AG20443 (cell line): ENCODE results near the gene PYGB.
"Not testable (repeated sequence)": the region's sequence is repeated elsewhere in the genome, so short reads cannot be mapped to it uniquely, and the experiment has no call there.

ENCODE experiments used
- DNase-seq: peaks from one replicate; pipeline ENCODE4 v3.0.0; 2012; ENCODE audit warnings: low spot score, mixed read lengths

PYGB gene

DNA sequence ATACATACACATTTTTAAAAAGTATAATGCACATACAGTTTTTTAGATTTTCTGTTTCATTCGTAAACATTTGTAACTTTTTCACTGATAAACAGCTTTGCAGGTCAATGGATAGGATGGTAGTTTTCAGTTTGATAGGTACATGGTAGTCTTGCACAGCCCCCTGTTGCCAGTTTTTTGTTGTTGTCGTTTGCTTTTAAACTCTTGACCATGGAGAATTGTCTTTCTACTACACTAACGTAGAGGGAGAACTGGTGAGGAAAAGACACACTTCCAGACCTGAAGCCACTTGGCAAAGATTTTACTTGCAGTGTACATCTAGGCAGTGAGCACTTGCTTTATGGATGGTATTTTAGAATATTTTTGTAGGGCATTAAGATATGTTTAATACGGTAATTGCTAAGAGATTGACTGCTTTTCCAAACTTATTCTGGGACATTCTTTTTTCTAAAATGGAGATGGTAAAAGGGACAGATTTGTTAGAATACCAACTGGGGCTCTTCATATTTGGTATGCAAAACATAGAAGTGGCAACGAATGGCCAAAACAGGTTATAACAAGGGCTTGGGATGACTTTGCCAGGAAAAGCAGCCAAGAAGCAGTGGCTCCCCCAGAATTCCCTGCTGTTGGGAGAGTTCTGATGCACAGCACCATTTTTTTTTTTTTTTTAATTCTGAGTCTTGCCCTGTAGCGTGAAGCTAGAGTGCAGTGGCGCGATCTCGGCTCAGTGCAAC is 1.5 kb downstream of the PYGB start:
- DNase-seq, result no peak

DNA sequence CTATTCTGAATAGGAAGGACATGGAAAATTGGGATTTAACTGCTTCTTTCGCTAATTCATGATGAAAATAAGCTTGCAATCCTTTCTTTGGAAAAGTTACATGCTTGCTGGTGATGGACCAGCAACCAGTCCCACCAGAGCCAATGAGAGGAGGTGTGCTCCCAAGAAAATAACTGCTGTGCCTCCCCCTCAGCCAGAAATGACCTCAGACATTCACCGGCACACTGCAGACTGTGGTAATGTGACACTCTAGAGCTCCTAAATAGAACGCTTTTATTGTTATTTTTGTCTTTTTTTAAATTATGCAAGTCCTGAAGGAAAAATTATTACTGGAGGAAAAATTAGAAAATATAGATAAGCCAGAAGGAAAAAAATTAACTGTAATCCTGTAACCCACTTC is 2.6 kb downstream of the PYGB start:
- no peak for DNase-seq

DNA sequence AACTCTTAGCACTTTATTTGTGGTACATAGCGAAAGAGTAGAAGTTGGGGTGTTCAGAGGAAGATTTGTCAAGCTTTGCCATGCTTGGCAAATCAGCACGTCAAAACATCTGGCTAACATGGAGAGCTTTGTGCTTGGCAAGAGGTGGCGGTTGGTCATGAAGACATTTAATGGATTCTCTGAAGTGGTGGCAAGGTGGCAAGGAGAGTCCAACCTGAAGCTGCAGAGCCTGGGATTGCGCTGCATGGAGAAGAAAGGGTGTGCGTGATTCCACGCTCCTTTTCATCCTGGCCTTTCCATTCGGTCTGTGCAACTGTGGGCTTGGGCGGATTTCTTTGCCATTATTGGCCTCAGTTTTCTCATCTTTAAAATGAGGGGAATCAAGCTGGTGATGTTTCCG is 3.1 kb downstream of the PYGB start:
- DNase-seq, result no peak

DNA sequence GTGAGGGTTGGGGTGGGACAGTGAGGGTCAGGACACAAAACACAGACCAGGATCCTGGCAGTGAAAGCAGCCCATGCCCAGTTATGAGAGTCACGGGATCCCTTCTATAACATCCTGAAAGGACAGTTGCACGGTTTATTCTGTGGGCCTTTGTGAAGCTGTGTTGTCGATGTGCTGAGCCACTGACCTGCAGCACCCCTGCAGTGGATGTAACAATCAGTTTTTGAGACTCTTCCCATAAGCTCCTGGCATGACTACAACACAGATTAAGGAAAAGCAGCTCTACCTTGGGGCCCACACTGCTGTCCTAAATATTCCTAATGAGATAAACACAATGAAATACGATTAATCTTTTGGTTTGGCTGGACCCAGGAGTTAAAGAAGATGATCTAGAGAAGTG is 3.7 kb downstream of the PYGB start:
- DNase-seq, result no peak

DNA sequence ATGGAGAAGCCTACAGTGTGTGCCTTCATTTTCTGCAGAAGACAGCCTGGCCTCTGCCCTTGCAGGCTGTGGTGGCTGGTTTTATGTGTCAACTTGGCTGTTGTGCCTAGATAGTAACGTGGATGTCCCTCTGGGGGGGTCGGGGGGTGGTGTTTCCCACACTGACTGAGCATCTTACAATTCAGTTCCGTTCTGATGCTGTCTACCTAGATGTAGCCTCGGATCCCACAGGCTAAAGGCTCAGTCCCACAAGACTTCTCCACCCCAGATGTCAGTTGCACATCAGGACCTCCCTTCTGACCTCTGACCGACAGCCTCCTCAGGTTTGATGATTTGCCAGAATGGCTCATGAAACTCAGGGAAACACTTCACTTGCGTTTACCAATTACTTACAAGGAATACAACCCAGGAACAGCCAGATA is 4.4 kb downstream of the PYGB start:
- DNase-seq, result no peak

DNA sequence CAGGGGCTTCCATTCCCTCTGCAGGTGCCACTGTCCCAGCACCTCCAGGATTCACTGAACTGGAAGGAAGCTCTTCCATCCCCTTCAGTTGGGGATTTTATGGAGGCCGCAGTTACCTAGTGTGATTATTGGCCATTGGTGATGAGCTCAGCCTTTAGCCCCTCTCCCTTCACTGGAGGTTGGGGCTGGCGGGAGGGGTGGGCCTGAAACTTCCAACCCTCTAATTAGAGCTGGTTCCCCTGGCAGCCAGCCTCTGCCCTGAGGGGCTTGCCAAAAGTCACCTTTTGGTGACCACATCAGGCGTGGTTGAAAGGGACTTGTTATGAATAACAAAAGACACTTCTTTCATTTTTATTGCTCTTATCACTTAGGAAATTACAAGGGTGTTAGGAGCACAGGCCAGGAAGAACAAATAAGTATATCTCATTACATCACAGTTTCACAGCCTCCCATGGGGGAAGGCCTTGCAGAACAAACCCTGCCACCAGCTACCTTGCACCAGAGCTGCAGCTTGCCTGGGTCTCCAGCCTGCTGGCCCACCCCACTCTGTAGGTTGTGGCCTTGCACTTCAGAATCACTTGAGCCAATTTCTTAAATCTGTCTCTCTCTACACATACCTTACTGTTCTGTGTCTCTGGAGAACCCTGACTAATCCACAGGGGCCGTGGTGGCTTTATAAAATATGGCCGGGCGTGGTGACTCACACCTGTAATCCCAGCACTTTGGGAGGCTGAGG is 5.0 kb downstream of the PYGB start:
- no peak for DNase-seq

DNA sequence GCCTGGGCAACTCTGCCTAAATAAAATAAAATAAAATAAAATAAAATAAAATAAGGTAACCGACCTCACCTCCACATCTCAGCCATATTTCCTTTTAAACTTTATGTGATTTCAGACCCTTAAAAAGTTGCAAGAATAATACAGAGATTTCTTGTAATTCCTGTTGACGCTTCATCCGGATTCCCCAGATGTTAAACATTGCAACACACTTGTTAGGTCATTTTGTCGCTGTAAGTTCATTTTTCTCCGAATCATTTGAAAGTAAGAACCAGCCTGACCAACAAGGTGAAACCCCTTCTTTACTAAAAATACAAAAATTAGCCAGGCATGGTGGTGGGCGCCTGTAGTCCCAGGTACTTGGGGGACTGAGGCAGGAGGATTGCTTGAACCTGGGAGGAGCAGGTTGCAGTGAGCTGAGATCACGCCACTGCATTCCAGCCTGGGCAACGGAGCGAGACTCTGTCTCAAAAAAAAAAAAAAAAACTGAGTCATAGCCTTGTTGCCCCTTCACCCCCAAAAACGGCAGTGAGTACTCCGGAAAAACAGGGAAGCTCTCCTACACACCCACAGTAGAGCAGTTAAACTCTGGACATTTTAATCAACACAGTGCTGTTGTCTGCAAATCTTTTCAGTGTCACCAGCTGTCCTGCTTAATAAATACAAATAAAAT is 5.9 kb downstream of the PYGB start:
- no peak for DNase-seq

DNA sequence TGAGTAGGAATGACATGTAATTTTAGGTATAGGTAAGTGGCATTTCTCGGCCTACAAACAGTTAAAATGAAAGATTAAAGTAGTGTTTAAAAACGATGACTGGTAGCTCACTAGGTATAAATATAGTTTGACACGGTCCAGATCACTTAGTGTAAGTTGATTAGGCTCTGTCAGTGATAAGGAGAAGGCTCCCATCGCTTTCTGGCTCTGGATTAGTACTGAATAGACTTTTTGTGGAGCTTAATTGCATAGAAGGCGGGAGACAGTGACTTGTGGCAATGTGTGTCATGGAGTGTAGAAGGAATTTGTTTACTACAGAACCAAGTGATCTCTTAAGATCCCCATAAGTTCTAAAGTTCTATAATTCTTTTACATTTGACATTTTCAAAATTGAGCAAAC is 6.7 kb downstream of the PYGB start:
- no peak for DNase-seq

DNA sequence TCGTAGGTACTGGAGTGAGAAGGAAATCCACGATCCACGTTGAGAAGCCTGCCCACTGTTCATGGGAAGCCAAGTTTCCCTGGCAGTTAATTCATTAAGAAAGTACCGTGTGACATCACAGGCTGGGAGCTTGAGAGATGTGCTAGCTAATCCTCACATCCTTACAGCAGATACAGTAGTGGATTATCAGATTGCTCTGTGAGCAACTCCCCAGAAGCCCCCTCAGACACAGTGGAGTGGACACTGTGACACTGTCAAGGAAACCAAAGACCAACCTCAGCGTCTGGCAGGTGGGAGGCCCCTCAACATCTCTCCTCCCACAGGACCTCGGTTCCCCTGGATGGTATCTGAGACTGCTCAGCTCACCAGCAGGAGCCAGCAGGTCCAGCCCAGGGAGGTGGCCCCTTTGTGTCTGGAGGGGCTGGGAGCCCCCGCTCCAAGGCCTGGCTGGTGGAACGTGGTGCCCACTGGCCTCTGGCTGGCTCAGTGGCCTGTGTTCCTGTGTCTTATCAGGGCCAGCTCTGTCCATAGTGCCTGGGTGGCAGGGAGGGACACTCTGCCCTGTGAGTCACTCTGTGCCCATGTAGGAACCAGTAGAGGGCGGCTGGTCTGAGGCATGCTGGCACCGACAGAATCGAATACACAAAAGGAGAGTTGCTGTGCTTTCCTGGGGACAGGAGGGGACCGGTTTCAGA is 7.2 kb downstream of the PYGB start:
- no peak for DNase-seq

DNA sequence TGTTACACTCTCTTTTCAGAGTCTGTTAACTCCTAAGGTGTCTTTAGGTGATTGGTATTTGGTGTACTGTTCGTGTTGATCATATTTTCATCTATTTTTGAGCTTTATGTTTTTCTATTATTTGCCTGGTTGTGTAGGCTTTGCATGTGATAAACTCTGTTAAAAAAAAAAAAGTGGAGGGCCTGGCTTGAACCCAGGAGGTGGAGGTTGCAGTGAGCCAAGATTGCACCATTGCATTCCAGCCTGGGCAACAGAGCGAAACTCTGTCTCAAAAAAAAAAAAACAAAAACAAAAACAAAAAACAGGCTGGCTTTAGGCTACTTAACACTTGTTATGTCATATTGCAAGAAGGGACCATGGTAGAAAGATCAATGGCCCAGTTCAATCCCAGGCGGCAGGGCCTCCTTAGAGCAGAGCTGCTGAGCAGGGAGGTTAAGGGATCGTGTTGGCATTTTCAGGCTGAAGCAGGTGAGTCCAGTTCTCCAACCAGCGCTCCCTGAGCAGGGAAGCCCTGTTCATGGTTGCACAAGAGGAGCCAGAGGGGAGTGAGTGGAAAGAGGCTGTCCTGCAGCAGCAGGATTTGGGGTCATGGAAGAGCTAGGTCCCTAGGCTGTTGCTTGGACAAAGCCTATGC is 8.5 kb downstream of the PYGB start:
- no peak for DNase-seq

DNA sequence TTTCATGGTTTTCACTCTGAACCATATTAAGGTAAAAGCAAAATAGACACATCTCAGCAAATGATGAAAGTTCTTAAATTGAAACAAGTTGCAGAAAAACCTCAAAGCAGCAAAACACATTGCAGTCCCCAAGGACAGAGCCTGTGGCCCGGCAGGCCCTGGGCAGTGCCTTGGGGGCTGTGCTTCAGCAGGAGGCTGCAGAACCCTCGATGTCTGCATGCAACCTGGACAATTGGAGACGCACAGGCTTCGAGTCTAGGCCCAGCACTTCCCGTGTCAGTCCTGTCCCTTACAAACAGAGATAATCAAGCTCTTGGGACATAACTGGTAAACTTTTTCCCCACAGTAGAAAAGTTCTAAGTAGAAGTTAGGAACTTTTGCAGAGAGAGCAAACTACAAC is 9.2 kb downstream of the PYGB start:
- no peak for DNase-seq

DNA sequence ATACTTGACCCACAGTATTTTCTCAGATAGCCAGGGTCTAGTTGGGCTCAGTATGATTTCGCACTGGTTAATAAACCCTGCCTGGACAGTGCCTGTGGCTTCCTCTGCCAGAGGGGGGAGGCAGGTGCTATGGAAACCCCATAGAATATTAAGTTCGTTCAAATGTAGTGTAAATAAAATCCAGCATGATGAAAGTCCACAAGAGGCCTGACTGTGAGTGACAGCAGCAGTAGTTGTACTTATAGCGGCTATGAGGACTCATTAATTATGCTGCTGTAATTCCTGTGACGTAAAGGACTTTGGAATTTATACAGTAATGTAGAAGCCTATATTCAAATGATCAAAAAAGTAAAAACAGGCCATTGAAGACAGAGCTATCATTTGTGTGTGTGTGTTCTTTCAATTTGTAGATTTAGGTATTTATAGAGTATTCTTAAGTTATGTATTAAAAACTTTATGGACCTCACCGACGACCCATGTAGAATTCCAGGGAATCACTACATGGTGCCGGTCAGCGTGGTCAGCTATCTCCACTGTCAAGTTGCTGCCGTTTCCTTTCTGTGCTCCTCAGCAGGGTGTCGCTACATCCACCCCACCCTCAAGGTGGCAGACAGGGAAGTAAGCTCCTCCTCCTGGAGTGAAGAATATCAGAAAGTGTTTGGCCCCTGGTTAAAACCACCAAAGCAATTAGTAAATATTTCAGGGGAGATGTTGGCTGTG is 10.0 kb downstream of the PYGB start:
- no peak for DNase-seq

DNA sequence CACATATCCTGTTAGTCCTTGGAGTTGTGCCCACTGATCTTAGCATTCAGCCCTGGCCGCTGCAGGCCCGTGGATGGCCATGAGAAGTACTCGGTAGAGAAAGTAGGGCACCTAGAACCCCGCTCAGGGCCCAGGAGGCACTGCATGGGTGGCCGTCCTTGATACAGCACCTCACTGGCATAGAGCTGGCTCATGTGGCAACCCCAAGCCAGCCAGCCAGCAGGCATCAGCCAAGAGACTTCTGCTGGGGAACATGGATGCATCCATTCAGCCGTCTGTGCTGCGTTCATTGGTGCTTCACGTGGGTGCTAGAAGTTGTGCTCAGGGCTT is 10.6 kb downstream of the PYGB start:
- DNase-seq, result no peak

DNA sequence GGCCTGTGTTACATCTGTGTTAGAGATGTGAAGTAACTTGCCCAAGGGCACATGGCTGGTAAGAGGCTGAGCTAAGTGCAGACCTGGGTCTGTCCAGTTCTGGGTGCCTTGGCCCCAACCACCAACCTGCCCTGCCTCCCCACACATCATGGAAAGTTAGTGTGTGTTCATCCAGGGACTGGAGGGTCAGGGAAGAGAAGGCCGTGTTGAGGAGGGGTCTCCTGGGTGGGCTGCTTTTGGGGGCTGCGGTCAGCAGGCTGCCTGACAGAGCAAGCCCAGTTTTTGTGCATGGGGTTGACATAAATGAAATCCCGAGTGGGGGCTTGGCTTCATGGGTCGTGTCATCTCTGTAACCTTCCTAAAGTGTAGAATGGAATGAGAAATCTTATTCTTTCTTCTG is 10.9 kb downstream of the PYGB start:
- DNase-seq, result no peak

DNA sequence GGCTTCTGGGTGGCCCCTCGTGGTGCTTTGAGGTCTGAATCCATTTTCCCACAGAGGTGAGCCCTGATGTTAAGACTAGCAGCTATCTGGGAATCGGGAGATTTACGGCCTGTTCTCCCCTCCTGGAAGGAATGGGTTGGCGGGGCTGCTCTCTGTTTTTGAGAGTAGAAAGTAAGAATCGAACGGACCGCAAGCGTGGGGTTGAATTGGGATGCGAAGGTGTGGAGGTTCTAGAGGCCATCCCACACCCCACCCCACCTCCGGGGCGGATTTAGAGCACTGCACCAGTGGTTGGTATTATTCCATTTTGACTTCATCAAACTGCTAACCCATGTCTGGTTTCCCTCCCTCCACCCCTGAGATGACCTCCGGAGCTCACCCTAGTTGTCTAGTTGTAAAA is 11.5 kb downstream of the PYGB start:
- no peak for DNase-seq

DNA sequence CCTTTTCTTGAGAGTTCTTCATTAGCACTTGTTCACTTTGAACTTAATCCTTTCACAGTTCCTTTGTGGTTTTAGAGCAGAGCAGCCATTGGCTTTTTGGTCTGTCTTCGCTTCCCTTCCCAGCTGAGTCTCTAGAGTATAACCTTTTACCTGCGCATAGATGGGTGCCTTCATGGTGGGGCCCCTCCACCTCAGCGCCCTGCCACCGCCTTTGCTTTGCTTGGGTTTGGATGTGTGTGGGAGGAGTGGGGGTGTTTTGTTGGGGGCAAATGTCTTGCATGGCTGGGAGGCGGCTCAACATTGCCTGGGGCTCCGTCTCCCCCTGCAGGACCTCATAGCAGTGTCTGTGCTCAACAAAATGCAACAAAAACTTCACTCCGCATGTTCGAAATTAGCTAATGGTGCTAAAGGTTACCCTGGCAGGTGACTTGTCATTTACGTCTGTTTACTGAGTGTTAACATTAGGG is 11.9 kb downstream of the PYGB start:
- no peak for DNase-seq

DNA sequence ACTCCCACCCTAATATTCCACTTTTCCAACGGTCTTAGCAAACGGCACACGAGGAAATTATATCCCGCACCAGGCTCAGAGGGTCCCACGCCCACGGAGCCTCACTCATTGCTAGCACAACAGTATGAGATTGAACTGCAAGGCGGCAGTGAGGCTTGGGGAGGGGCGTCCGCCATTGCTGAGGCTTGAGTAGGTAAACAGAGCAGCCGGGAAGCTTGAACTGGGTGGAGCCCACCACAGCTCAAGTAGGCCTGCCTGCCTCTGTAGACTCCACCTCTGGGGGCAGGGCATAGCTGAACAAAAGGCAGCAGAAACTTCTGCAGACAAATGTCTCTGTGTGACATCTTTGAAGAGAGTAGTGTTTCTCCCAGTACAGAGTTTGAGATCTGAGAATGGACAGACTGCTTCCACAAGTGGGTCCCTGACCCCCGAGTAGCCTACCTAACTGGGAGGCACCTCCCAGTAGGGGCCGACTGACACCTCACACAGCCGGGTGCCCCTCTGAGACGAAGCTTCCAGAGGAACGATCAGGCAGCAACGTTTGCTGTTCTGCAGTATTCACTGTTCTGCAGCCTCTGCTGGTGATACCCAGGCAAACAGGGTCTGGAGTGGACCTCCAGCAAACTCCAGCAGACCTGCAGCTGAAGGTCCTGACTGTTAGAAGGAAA is 13.0 kb downstream of the PYGB start:
- not testable (repeated sequence) for DNase-seq

DNA sequence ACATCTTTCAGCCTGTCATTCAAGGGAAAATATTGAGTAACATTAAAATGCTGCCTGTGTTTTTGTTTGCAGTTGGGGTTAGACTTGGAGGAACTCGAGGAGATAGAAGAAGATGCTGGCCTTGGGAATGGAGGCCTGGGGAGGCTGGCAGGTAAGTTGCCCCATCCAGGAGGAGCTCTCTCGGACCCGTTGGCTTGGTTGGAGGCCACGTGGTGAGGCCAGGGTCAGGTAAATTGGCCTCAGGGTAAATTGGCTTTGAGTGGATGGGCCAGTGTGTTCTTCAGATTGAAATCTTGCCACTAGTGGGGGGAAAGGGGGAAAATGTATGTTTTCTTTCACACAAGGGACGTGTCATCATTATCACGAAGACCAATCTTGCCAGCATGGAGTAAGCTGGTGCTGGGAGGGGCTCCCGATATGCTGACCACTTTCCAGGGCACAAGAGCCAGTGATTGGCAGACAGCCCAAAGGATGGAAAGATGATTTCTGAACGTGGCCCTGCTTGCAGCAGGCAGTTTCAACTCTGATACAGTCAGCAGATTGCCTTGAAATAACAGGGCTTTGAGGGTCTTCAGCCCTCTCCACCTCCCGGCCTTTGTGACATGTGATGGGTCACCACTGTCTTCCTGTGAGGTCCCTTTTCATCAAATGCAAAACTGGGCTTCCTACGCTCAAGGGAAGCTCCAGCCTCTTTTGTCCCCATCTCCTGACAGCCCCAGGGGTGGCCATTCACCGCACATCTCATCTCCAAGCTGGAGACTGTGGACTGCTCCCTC is 21.4 kb downstream of the PYGB start:
- no peak for DNase-seq

DNA sequence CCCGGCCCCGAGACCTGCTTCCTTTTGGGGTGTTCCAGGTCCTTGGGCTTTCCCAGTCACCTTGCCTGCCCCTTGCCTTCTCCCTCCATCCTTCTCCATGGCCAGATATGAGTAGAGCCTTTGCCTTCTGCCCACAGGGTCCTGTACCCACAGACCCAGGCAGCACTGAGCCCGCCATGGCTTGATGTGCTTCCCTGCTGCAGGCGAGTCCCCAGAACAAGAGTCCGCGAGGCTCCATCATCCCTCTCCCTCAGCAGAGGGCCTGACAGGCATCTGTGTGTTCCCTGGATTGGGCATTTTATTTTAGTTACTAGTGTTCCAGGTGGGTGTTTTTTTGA is 21.9 kb downstream of the PYGB start:
- no peak for DNase-seq

DNA sequence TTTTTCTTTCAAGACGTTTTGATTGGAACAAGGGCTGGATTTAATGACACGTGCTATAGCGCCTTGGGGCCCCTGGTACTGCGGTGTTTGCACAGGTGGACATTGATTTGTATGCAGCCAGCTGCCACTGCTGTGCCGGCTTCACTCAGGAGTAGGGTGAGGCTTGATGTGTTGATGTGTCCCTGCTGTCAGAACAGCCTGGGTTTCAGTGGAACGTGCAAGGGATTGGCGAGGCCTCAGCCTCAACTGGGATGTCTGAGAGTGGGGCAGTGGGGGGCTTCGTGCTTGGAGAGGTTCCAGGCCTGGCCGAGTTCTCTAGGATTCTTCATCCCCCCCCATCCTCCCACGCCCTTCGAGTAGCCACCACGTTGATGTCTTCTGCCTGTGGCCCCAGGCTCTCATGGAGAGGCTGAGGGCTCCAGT is 23.0 kb downstream of the PYGB start:
- DNase-seq, result no peak
